Progenitor cell of endocrine pancreas (in vitro differentiated cells): ENCODE results near the gene RSBN1L. TPM values are rescaled to one million over a fixed set of nuclear protein-coding genes. Genes with fewer than 3 reads are reported as not detected.

Experiments used
- DNase-seq: peaks from one replicate; pipeline ENCODE4 v3.0.0; 2021; ENCODE audit warnings: low spot score; ENCODE audit not compliant: unreplicated experiment
- H3K27ac Mint-ChIP-seq: 2 replicates; pipeline ENCODE4 v1.8.0; 2021; ENCODE audit warnings: mild to moderate bottlenecking, moderate library complexity, mixed read lengths
- H3K27me3 Mint-ChIP-seq: 2 replicates; pipeline ENCODE4 v1.8.0; 2021; ENCODE audit warnings: mixed read lengths
- H3K36me3 Mint-ChIP-seq: 2 replicates; pipeline ENCODE4 v1.8.0; 2022; ENCODE audit warnings: mixed read lengths; ENCODE audit not compliant: insufficient read depth
- H3K4me1 Mint-ChIP-seq: 2 replicates; pipeline ENCODE4 v1.8.0; 2021; ENCODE audit warnings: low read depth, mixed read lengths
- H3K4me3 Mint-ChIP-seq: 2 replicates; pipeline ENCODE4 v1.8.0; 2021; ENCODE audit warnings: low read depth, mild to moderate bottlenecking, moderate library complexity, mixed read lengths
- H3K9me3 Mint-ChIP-seq: 2 replicates; pipeline ENCODE4 v1.8.0; 2021; ENCODE audit warnings: low read depth, mixed read lengths
- CTCF ChIP-seq: fragments of 200-600 bp; sonication (generic); IDR thresholded peaks from one replicate; pipeline ENCODE4 v1.5.0; 2021; ENCODE audit warnings: antibody characterized with exemption, mild to moderate bottlenecking; ENCODE audit not compliant: unreplicated experiment
- total RNA-seq: library from RNA; stranded (reverse); gene quantifications from 2 replicates; pipeline ENCODE4 v1.2.1, GENCODE V29; 2021

RSBN1L gene
- total RNA-seq, 1 donor from 2014 or later, result 24.5 TPM

- Mint-ChIP-seq H3K4me1 (peaks cover 13% of the 10 kb centered on the region), H3K27ac (peak overlapping the region; percentile 17), H3K27me3 (no peaks in the 10 kb centered on the region), H3K36me3 (peaks cover 13% of the 10 kb centered on the region), H3K4me3 (no peak overlapping the region), H3K9me3 (peaks cover 5% of the 10 kb centered on the region)
- no peak for TF ChIP-seq CTCF
- DNase-seq, result no peak
Observed at GRCh38 chr7:77791336-77791735, 95.1 kb downstream of the RSBN1L start.

- Mint-ChIP-seq H3K4me3 (no peak overlapping the region), H3K27ac (no peak overlapping the region), H3K27me3 (no peaks in the 10 kb centered on the region), H3K9me3 (peaks cover 5% of the 10 kb centered on the region), H3K4me1 (peaks cover 18% of the 10 kb centered on the region), H3K36me3 (peaks cover 12% of the 10 kb centered on the region)
- no peak for DNase-seq
- no peak for TF ChIP-seq CTCF
Observed at GRCh38 chr7:77791956-77792355, 95.7 kb downstream of the RSBN1L start.

- peaks cover 7% of the 10 kb centered on the region for H3K36me3 Mint-ChIP-seq
- H3K4me3 Mint-ChIP-seq, result no peak overlapping the region
- H3K27ac Mint-ChIP-seq, result no peak overlapping the region
- TF ChIP-seq CTCF, result no peak
- peaks cover 29% of the 10 kb centered on the region for H3K4me1 Mint-ChIP-seq
- no peaks in the 10 kb centered on the region for H3K9me3 Mint-ChIP-seq
- DNase-seq, result no peak
- no peaks in the 10 kb centered on the region for H3K27me3 Mint-ChIP-seq
Observed at GRCh38 chr7:77794000-77794399, 97.7 kb downstream of the RSBN1L start.

- Mint-ChIP-seq H3K4me3 (peak overlapping the region; percentile 29), H3K27ac (no peak overlapping the region), H3K27me3 (no peaks in the 10 kb centered on the region), H3K4me1 (peaks cover 36% of the 10 kb centered on the region), H3K9me3 (no peaks in the 10 kb centered on the region), H3K36me3 (peaks cover 5% of the 10 kb centered on the region)
- no peak for TF ChIP-seq CTCF
- DNase-seq, result no peak
Observed at GRCh38 chr7:77796109-77796508, 99.8 kb downstream of the RSBN1L start.

GRCh38 chr7:77796960-77797359 is 100.7 kb downstream of the RSBN1L start:
- Mint-ChIP-seq H3K27ac (peak overlapping the region; percentile 99), H3K27me3 (no peaks in the 10 kb centered on the region)
- TF ChIP-seq CTCF, result no peak

More at GRCh38 chr7:77796960-77797359, 100.7 kb downstream of the RSBN1L start:
- Mint-ChIP-seq H3K4me1 (peaks cover 30% of the 10 kb centered on the region), H3K9me3 (no peaks in the 10 kb centered on the region), H3K36me3 (peaks cover 5% of the 10 kb centered on the region), H3K4me3 (peak overlapping the region; percentile 97)
- DNase-seq, result no peak
